GM12878 (cell line): ENCODE measurements around the gene AGFG1. TPM values are rescaled to one million over a fixed set of nuclear protein-coding genes. Genes with fewer than 3 reads are reported as not detected.

Experiments used
- ATAC-seq: fragments of 200-7000 bp; cut with Tn5 transposase; 3 replicates; pipeline ENCODE4 v1.9.1; 2020; ENCODE audit warnings: mild to moderate bottlenecking, moderate library complexity
- BruUV-seq: library from RNA; stranded (reverse); fragments of 400-500 nt; replicated peaks from 2 replicates; lab custom pipeline; 2021; lab: Mats Ljungman, UMichigan
- CTCF ChIA-PET: fragments of 300-600 bp; sonication (Branson Sonifier 250); formaldehyde crosslinking; extraction: SDS; loops from one replicate; lab custom pipeline; 2021; ENCODE audit warnings: inconsistent platforms; lab: Yijun Ruan, JAX
- POLR2A ChIA-PET: fragments of 350-600 bp; formaldehyde crosslinking; extraction: SDS; loops from one replicate; lab custom pipeline; 2021; ENCODE audit warnings: inconsistent platforms; lab: Charles Lee
- RAD21 ChIA-PET: fragments of 300-600 bp; sonication (Branson Sonifier 250); formaldehyde crosslinking; loops from one replicate; lab custom pipeline; 2023; ENCODE audit warnings: antibody characterized with exemption; ENCODE audit not compliant: unreplicated experiment; lab: Charles Lee
- SMC1A ChIA-PET: fragments of 300-600 bp; sonication (Branson Sonifier 250); formaldehyde crosslinking; loops from one replicate; lab custom pipeline; 2023; ENCODE audit not compliant: unreplicated experiment, uncharacterized antibody; lab: Charles Lee
- DNase-seq: peaks from one replicate; pipeline ENCODE4 v3.0.0-alpha.2; 2011; ENCODE audit warnings: low read depth, low spot score
- FAIRE-seq: peaks from 3 replicates; lab custom pipeline; 2011; peaks lifted over from hg19 to GRCh38; lab: Jason Lieb, UNC
- H2AFZ ChIP-seq: 2 replicates; pipeline ENCODE4 v1.6.0; 2011; ENCODE audit warnings: low read depth, low read length, control low read depth; ENCODE audit not compliant: control insufficient read depth
- H3K27ac ChIP-seq: 2 replicates; pipeline ENCODE4 v1.5.1; 2011; ENCODE audit warnings: control low read depth; ENCODE audit not compliant: control insufficient read depth, insufficient read depth
- H3K27me3 ChIP-seq, 2 experiments: replicated peaks in 1 of 2; 2 replicates each; pipeline versions ENCODE4 v1.6.0 to v1.6.1; 2011; ENCODE audit warnings: low read length in 1 of 2; ENCODE audit not compliant: control insufficient read depth in 2 of 2, insufficient read depth in 2 of 2
- H3K36me3 ChIP-seq, 2 experiments: 2 replicates each; pipeline ENCODE4 v1.5.1; 2011; ENCODE audit warnings: low read length in 1 of 2; ENCODE audit not compliant: control insufficient read depth in 2 of 2, insufficient read depth in 2 of 2
- H3K4me1 ChIP-seq: 2 replicates; pipeline ENCODE4 v1.6.1; 2011; ENCODE audit warnings: mild to moderate bottlenecking, low read length, moderate library complexity, mixed read lengths; ENCODE audit not compliant: control insufficient read depth, insufficient read depth
- H3K4me2 ChIP-seq: 2 replicates; pipeline ENCODE4 v1.6.0; 2011; ENCODE audit warnings: control low read depth; ENCODE audit not compliant: control insufficient read depth, insufficient read depth
- H3K4me3 ChIP-seq: fragments of 200-600 bp; sonication (generic); 2 replicates; pipeline ENCODE4 v1.5.1; 2016
- H3K79me2 ChIP-seq: 2 replicates; pipeline ENCODE4 v1.6.0; 2011; ENCODE audit warnings: low read length; ENCODE audit not compliant: control insufficient read depth, insufficient read depth
- H3K9ac ChIP-seq: 2 replicates; pipeline ENCODE4 v1.8.0; 2011; ENCODE audit warnings: low read length, control low read depth, mixed read lengths; ENCODE audit not compliant: control insufficient read depth, insufficient read depth
- H3K9me3 ChIP-seq: replicated peaks from 3 replicates; pipeline ENCODE4 v1.5.1; 2011; ENCODE audit warnings: mild to moderate bottlenecking, low read length; ENCODE audit not compliant: control insufficient read depth, insufficient read depth
- H4K20me1 ChIP-seq: 2 replicates; pipeline ENCODE4 v1.6.0; 2011; ENCODE audit not compliant: control insufficient read depth, insufficient read depth
- CBFB ChIP-seq: IDR thresholded peaks from 2 replicates; pipeline ENCODE4 v1.6.1; 2016; ENCODE audit warnings: antibody characterized with exemption, low read depth
- CBX5 ChIP-seq: sonication (generic); IDR thresholded peaks from 2 replicates; pipeline ENCODE4 v1.6.1; 2016; ENCODE audit warnings: low read depth, moderate library complexity, mild to moderate bottlenecking, inconsistent platforms
- CREB1 ChIP-seq: IDR thresholded peaks from 2 replicates; pipeline ENCODE4 v1.6.1; 2012; ENCODE audit warnings: low read depth, mild to moderate bottlenecking, inconsistent platforms
- NFYB ChIP-seq: IDR thresholded peaks from 2 replicates; pipeline ENCODE4 v1.6.1; 2011; ENCODE audit warnings: low read depth, mild to moderate bottlenecking, low read length, improper control_type of control experiment, moderate library complexity; ENCODE audit not compliant: insufficient read depth
- NR2C1 ChIP-seq: fragments of 450-650 bp; IDR thresholded peaks from 2 replicates; pipeline ENCODE4 v1.6.1; 2017; ENCODE audit warnings: antibody characterized with exemption, mild to moderate bottlenecking, moderate library complexity
- SMAD1 ChIP-seq: fragments of 450-650 bp; IDR thresholded peaks from 2 replicates; pipeline ENCODE4 v1.6.1; 2018; ENCODE audit warnings: mild to moderate bottlenecking, low read depth; ENCODE audit not compliant: partially characterized antibody
- SPI1 ChIP-seq: IDR thresholded peaks from 2 replicates; pipeline ENCODE4 v1.6.1; 2011; ENCODE audit warnings: low read depth, mild to moderate bottlenecking, low read length, moderate library complexity, borderline replicate concordance; ENCODE audit not compliant: insufficient read depth
- STAT3 ChIP-seq: IDR thresholded peaks from 2 replicates; pipeline ENCODE4 v1.6.1; 2011; ENCODE audit warnings: low read depth, low read length, improper control_type of control experiment
- ZBED1 ChIP-seq: IDR thresholded peaks from 2 replicates; pipeline ENCODE4 v1.6.1; 2016; ENCODE audit warnings: borderline replicate concordance
- ZNF217 ChIP-seq: fragments of 450-650 bp; IDR thresholded peaks from 2 replicates; pipeline ENCODE4 v1.6.1; 2017; ENCODE audit warnings: antibody characterized with exemption, mild to moderate bottlenecking
- ZNF24 ChIP-seq: fragments of 450-650 bp; IDR thresholded peaks from 2 replicates; pipeline ENCODE4 v1.6.1; 2017; ENCODE audit warnings: antibody characterized with exemption, mild to moderate bottlenecking
- WGBS: methylation state at CpG from one replicate; pipeline ENCODE4 v1.1.6; 2016; ENCODE audit warnings: low lambda C conversion rate; ENCODE audit not compliant: insufficient replicate concordance, insufficient coverage; ENCODE audit errors: missing lambda C conversion rate; 5-methylcytosine and 5-hydroxymethylcytosine counted together
- in situ Hi-C: fragments of 300-500 bp; cut with MboI; formaldehyde crosslinking; loops from 9 replicates; pipeline ENCODE4 v1.14.3; 2018; ENCODE audit warnings: mixed read lengths
- intact Hi-C: fragments of 100-400 bp; cut with micrococcal nuclease; formaldehyde crosslinking; loops from one replicate; pipeline ENCODE4 v1.14.2; 2022; ENCODE audit not compliant: unreplicated experiment
- polyA plus RNA-seq, 11 experiments: library from polyadenylated mRNA; depleted of rRNA in 4 of 11; unstranded in 6 of 11; stranded (reverse) in 5 of 11; fragments of >200 nt; fragmentation: Nextera tagmentation in 4 of 11; fragmentation: Illumina TruSeq in 1 of 11; extraction: Ambion mirVana in 4 of 11; extraction: Trizol in 1 of 11; gene quantifications; 1 replicate in 1 of 11; 2 replicates in 10 of 11; pipeline versions ENCODE4 v1.2.1 to v1.2.3, GENCODE V29; 2011 to 2016; ENCODE audit warnings: inconsistent platforms in 2 of 11, missing spikeins in 2 of 11, low read depth in 1 of 11
- total RNA-seq, 4 experiments: library from RNA; depleted of rRNA in 3 of 4; stranded (reverse); fragments of >200 nt in 3 of 4; fragmentation: Illumina TruSeq in 1 of 4; extraction: Trizol in 1 of 4; gene quantifications; 2 replicates each; pipeline versions ENCODE4 v1.2.1 to v1.2.3, GENCODE V29; 2013 to 2021
- TF ChIP-seq, protein P1 (sequence below): fragments of 150-350 bp; IDR thresholded peaks from 2 replicates; pipeline ENCODE4 v1.6.1; 2014; ENCODE audit warnings: mild to moderate bottlenecking, low read depth, low read length
- TF ChIP-seq, protein P2 (sequence below): IDR thresholded peaks from 2 replicates; pipeline ENCODE4 v1.6.1; 2011; ENCODE audit warnings: mild to moderate bottlenecking, low read depth, low read length, moderate library complexity; ENCODE audit not compliant: insufficient replicate concordance
- TF ChIP-seq, protein P3 (sequence below): IDR thresholded peaks from 2 replicates; pipeline ENCODE4 v1.6.1; 2012; ENCODE audit warnings: improper control_type of control experiment, low read depth, low read length; ENCODE audit not compliant: insufficient replicate concordance
- TF ChIP-seq, protein P4 (sequence below): fragments of 450-650 bp; IDR thresholded peaks from 2 replicates; pipeline ENCODE4 v1.6.1; 2017; ENCODE audit warnings: low read depth, mild to moderate bottlenecking, moderate library complexity

The AGFG1 gene
- total and polyA plus RNA-seq, 10 of the 15 experiments (the other 5 are each of a cell fraction or from before 2014, with no cell fraction given): 7.3 to 243 (median 81.7) TPM

DNA sequence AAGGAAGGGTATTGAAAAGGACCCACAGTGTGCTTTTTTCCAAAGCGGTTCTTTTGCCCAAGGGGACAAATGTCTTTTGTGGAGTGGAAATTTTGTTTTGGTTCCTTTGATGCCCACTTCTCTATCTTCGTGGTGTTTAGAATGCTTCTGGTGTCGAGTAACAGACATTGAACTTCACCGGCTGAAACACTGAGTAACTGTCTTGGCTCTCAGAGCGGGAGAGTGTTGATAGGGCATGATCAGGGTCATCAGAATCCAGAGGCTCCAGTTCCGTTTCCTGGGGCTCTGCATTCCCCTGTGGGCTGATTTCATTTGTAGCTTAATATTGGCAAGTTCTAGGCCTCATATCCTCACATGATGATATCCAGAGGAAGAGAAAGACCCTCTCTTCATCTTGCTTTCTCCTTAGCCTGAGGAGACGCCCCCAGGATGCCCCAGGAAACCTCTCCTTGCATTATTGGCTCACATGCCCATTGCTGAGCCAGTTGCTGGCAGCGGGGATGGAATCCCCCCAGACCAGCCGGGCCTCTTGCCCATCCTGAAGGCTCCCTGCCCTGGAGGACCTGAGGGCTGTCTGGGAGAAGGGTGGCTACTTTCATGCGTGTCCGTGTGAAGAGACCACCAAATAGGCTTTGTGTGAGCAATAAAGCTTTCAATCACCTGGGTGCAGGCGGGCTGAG lies 27.9 kb upstream of the AGFG1 start:
- FAIRE-seq: no peak
- Histone ChIP-seq H4K20me1 (no peaks in the 10 kb centered on the region), H3K4me3 (no peak overlapping the region), H3K36me3 (no peaks in the 10 kb centered on the region), H3K27me3 (no peaks in the 10 kb centered on the region), H3K9me3 (no peaks in the 10 kb centered on the region), H3K4me1 (no peaks in the 10 kb centered on the region; the same call in 1 of the 2 replicates), H3K27ac (no peak overlapping the region), H3K9ac (no peak overlapping the region), H3K4me2 (no peak overlapping the region), H2AFZ (no peak overlapping the region), H3K79me2 (no peaks in the 10 kb centered on the region)
- in situ Hi-C loops: no loop called here
- RAD21 ChIA-PET: no interaction called here
- no peak for ATAC-seq
- POLR2A ChIA-PET: no interaction called here
- CTCF ChIA-PET: no interaction called here
- 79% methylated on average over 12 of the region's 12 CpGs for WGBS
- no peak for DNase-seq
- SMC1A ChIA-PET: interaction anchor here (1.0 kb wide), 1 partner anchor 18 kb away, joined by 3 read pairs; no protein-coding TSS in a partner anchor
- intact Hi-C loops: no loop called here
- no TSS peak for BruUV-seq
- TF ChIP-seq CBFB (no peak), STAT3 (no peak), NR2C1 (no peak), CREB1 (no peak), NFYB (no peak), ZBED1 (no peak), SPI1 (no peak), SMAD1 (no peak), ZNF217 (no peak), CBX5 (no peak), ZNF24 (no peak)
- TF ChIP-seq, protein P1, sequence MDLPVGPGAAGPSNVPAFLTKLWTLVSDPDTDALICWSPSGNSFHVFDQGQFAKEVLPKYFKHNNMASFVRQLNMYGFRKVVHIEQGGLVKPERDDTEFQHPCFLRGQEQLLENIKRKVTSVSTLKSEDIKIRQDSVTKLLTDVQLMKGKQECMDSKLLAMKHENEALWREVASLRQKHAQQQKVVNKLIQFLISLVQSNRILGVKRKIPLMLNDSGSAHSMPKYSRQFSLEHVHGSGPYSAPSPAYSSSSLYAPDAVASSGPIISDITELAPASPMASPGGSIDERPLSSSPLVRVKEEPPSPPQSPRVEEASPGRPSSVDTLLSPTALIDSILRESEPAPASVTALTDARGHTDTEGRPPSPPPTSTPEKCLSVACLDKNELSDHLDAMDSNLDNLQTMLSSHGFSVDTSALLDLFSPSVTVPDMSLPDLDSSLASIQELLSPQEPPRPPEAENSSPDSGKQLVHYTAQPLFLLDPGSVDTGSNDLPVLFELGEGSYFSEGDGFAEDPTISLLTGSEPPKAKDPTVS: no peak
- TF ChIP-seq, protein P2, sequence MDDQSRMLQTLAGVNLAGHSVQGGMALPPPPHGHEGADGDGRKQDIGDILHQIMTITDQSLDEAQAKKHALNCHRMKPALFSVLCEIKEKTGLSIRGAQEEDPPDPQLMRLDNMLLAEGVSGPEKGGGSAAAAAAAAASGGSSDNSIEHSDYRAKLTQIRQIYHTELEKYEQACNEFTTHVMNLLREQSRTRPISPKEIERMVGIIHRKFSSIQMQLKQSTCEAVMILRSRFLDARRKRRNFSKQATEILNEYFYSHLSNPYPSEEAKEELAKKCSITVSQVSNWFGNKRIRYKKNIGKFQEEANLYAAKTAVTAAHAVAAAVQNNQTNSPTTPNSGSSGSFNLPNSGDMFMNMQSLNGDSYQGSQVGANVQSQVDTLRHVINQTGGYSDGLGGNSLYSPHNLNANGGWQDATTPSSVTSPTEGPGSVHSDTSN: no peak
- TF ChIP-seq, protein P3, sequence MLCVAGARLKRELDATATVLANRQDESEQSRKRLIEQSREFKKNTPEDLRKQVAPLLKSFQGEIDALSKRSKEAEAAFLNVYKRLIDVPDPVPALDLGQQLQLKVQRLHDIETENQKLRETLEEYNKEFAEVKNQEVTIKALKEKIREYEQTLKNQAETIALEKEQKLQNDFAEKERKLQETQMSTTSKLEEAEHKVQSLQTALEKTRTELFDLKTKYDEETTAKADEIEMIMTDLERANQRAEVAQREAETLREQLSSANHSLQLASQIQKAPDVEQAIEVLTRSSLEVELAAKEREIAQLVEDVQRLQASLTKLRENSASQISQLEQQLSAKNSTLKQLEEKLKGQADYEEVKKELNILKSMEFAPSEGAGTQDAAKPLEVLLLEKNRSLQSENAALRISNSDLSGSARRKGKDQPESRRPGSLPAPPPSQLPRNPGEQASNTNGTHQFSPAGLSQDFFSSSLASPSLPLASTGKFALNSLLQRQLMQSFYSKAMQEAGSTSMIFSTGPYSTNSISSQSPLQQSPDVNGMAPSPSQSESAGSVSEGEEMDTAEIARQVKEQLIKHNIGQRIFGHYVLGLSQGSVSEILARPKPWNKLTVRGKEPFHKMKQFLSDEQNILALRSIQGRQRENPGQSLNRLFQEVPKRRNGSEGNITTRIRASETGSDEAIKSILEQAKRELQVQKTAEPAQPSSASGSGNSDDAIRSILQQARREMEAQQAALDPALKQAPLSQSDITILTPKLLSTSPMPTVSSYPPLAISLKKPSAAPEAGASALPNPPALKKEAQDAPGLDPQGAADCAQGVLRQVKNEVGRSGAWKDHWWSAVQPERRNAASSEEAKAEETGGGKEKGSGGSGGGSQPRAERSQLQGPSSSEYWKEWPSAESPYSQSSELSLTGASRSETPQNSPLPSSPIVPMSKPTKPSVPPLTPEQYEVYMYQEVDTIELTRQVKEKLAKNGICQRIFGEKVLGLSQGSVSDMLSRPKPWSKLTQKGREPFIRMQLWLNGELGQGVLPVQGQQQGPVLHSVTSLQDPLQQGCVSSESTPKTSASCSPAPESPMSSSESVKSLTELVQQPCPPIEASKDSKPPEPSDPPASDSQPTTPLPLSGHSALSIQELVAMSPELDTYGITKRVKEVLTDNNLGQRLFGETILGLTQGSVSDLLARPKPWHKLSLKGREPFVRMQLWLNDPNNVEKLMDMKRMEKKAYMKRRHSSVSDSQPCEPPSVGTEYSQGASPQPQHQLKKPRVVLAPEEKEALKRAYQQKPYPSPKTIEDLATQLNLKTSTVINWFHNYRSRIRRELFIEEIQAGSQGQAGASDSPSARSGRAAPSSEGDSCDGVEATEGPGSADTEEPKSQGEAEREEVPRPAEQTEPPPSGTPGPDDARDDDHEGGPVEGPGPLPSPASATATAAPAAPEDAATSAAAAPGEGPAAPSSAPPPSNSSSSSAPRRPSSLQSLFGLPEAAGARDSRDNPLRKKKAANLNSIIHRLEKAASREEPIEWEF: no peak
- TF ChIP-seq, protein P4, sequence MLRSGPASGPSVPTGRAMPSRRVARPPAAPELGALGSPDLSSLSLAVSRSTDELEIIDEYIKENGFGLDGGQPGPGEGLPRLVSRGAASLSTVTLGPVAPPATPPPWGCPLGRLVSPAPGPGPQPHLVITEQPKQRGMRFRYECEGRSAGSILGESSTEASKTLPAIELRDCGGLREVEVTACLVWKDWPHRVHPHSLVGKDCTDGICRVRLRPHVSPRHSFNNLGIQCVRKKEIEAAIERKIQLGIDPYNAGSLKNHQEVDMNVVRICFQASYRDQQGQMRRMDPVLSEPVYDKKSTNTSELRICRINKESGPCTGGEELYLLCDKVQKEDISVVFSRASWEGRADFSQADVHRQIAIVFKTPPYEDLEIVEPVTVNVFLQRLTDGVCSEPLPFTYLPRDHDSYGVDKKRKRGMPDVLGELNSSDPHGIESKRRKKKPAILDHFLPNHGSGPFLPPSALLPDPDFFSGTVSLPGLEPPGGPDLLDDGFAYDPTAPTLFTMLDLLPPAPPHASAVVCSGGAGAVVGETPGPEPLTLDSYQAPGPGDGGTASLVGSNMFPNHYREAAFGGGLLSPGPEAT: no peak
